Keratinocyte (primary cell): Measurements from ENCODE around the gene TMEM259. TPM values are rescaled to one million over a fixed set of nuclear protein-coding genes. Genes with fewer than 3 reads are reported as not detected.
A peak's percentile ranks its signal among the peaks of the same experiment; 100 is the strongest.

Experiments
- DNase-seq: peaks from one replicate; pipeline ENCODE4 v3.0.0-alpha.2; 2011; ENCODE audit warnings: low read depth, missing footprints, low spot score
- FAIRE-seq: peaks from 2 replicates; lab custom pipeline; 2011; peaks lifted over from hg19 to GRCh38; lab: Jason Lieb, UNC
- H2AFZ ChIP-seq: 2 replicates; pipeline ENCODE4 v1.6.0; 2012; ENCODE audit warnings: low read length, control low read depth, inconsistent platforms; ENCODE audit not compliant: control insufficient read depth
- H3K27ac ChIP-seq: 2 replicates; pipeline ENCODE4 v1.5.1; 2011; ENCODE audit warnings: low read length; ENCODE audit not compliant: control insufficient read depth, insufficient read depth
- H3K27me3 ChIP-seq: 3 replicates; pipeline ENCODE4 v1.6.0; 2011; ENCODE audit warnings: low read length; ENCODE audit not compliant: control insufficient read depth, insufficient read depth; ENCODE audit errors: extremely low read depth
- H3K36me3 ChIP-seq, 2 experiments: 2 replicates in 1 of 2; 3 replicates in 1 of 2; pipeline ENCODE4 v1.5.1; 2011; ENCODE audit warnings: low read length in 2 of 2, mild to moderate bottlenecking in 1 of 2; ENCODE audit not compliant: control insufficient read depth in 2 of 2, insufficient read depth in 2 of 2; ENCODE audit errors: extremely low read depth in 1 of 2
- H3K4me1 ChIP-seq: 3 replicates; pipeline ENCODE4 v1.5.1; 2011; ENCODE audit warnings: low read length; ENCODE audit not compliant: control insufficient read depth, insufficient read depth; ENCODE audit errors: extremely low read depth
- H3K4me2 ChIP-seq: 3 replicates; pipeline ENCODE4 v1.6.0; 2011; ENCODE audit warnings: low read depth, low read length; ENCODE audit not compliant: control insufficient read depth, insufficient read depth; ENCODE audit errors: extremely low read depth
- H3K4me3 ChIP-seq, 3 experiments: fragments of 200-600 bp in 1 of 3; sonication (generic) in 1 of 3; 2 replicates in 2 of 3; 3 replicates in 1 of 3; pipeline ENCODE4 v1.5.1; 2011 to 2016; ENCODE audit warnings: low read length in 3 of 3, mild to moderate bottlenecking in 3 of 3, control low read depth in 2 of 3, inconsistent platforms in 1 of 3, low read depth in 1 of 3, mixed read lengths in 1 of 3, mixed run types in 1 of 3, moderate library complexity in 1 of 3; ENCODE audit not compliant: control insufficient read depth in 2 of 3, insufficient read depth in 2 of 3; ENCODE audit errors: extremely low read depth in 1 of 3
- H3K79me2 ChIP-seq: 2 replicates; pipeline ENCODE4 v1.6.0; 2012; ENCODE audit warnings: low read length; ENCODE audit not compliant: control insufficient read depth, insufficient read depth
- H3K9ac ChIP-seq: 3 replicates; pipeline ENCODE4 v1.6.0; 2011; ENCODE audit warnings: low read length; ENCODE audit not compliant: control insufficient read depth, insufficient read depth; ENCODE audit errors: extremely low read depth
- H3K9me1 ChIP-seq: 3 replicates; pipeline ENCODE4 v1.6.0; 2011; ENCODE audit warnings: low read length; ENCODE audit not compliant: control insufficient read depth, insufficient read depth; ENCODE audit errors: extremely low read depth
- H3K9me3 ChIP-seq: 2 replicates; pipeline ENCODE4 v1.5.1; 2012; ENCODE audit warnings: low read depth, low read length; ENCODE audit not compliant: control insufficient read depth
- H4K20me1 ChIP-seq: 3 replicates; pipeline ENCODE4 v1.6.0; 2011; ENCODE audit warnings: low read length; ENCODE audit not compliant: control insufficient read depth, insufficient read depth; ENCODE audit errors: extremely low read depth
- CTCF ChIP-seq, 3 experiments: IDR thresholded peaks in 1 of 3; conservative IDR thresholded peaks in 1 of 3; optimal IDR thresholded peaks in 1 of 3; 2 replicates in 2 of 3; 3 replicates in 1 of 3; pipeline versions ENCODE3 to v1.5.1; 2011; ENCODE audit warnings: low read length in 3 of 3, mild to moderate bottlenecking in 3 of 3, moderate library complexity in 2 of 3, control low read depth in 1 of 3, inconsistent platforms in 1 of 3; ENCODE audit not compliant: insufficient read depth in 2 of 3; ENCODE audit errors: extremely low read depth in 1 of 3
- EZH2 ChIP-seq: IDR thresholded peaks from one replicate; pipeline ENCODE4 v1.6.1; 2012; ENCODE audit warnings: inconsistent platforms, mild to moderate bottlenecking, low read length, moderate library complexity
- dilution Hi-C: fragments of 300-500 bp; cut with MboI; formaldehyde crosslinking; loops from one replicate; pipeline ENCODE4 v1.7.0; 2020; ENCODE audit warnings: low sequenced_read_pairs; ENCODE audit not compliant: extremely low pct_ligation_motif_present
- polyA minus RNA-seq, 3 experiments: library from RNA; depleted of rRNA, polyadenylated mRNA; stranded (reverse); fragments of >200 nt; gene quantifications; 1 replicate in 1 of 3; 2 replicates in 1 of 3; 3 replicates in 1 of 3; pipeline ENCODE4 v1.2.3, GENCODE V29; 2011
- polyA plus RNA-seq, 5 experiments: library from polyadenylated mRNA; depleted of rRNA in 3 of 5; stranded (reverse) in 3 of 5; stranded (forward) in 1 of 5; unstranded in 1 of 5; fragments of >200 nt; gene quantifications; 1 replicate in 1 of 5; 2 replicates in 3 of 5; 3 replicates in 1 of 5; pipeline versions ENCODE4 v1.2.1 to v1.2.3, GENCODE V29; 2011 to 2012; ENCODE audit warnings: missing spikeins in 2 of 5, low read depth in 1 of 5, low replicate concordance in 1 of 5

Gene TMEM259
- polyA plus RNA-seq (61.5 to 136 TPM (median 88.0 TPM) in 3 replicates), polyA minus RNA-seq (51.8 to 216 TPM (median 62.8 TPM) in 3 replicates)
- polyA plus RNA-seq (2011; ENCODE audit: low read depth) = 20.3 TPM
- 27.0 and 52.9 TPM in 2 replicates for polyA plus RNA-seq (2011; cell fraction: cytosol; rRNA removed)
- 272 and 345 TPM in 2 replicates for polyA plus RNA-seq (2011; cell fraction: nucleus; rRNA removed)
- polyA plus RNA-seq (2012; ENCODE audit: low replicate concordance) = 73.6 and 95.3 TPM in 2 replicates
- polyA minus RNA-seq (2011; cell fraction: cytosol; rRNA and poly(A)+ RNA removed) = 53.9 TPM
- polyA minus RNA-seq (2011; cell fraction: nucleus; rRNA and poly(A)+ RNA removed) = 66.9 and 74.8 TPM in 2 replicates

GRCh38 chr19:1020868-1021425 is at the start of gene TMEM259:
TMEM259 (minus strand) TSS chr19:1021123; CDS start chr19:1020996, 127 bp downstream.
- Histone ChIP-seq H3K9ac (peak within 1 kb of the TSS; percentile 91), H3K4me3 (peak within 1 kb of the TSS; percentile 68 to 95 (median 71)), H3K4me2 (peak within 1 kb of the TSS; percentile 68), H3K36me3 (no peaks in the 10 kb centered on the region), H2AFZ (peak within 1 kb of the TSS; percentile 95), H3K9me1 (peaks cover 4% of the 10 kb centered on the region), H3K27ac (peak within 1 kb of the TSS; percentile 99), H4K20me1 (peaks cover 25% of the 10 kb centered on the region), H3K27me3 (no peaks in the 10 kb centered on the region), H3K79me2 (peaks cover 50% of the 10 kb centered on the region), H3K9me3 (no peaks in the 10 kb centered on the region), H3K4me1 (peaks cover 32% of the 10 kb centered on the region)
- peak; percentile 83 for DNase-seq
- FAIRE-seq = peak; percentile 20
- dilution Hi-C loops = no loop called here
- TF ChIP-seq EZH2 (no peak), CTCF (optimal IDR thresholded peaks at IDR 0.05 in 1 of 3, IDR thresholded peaks at IDR 0.05 in 1 of 3, conservative IDR thresholded peaks at IDR 0.05 in 1 of 3; ENCODE audit: extremely low read depth in 1 of 3, insufficient read depth in 2 of 3, low read length in 3 of 3) (no peak)

GRCh38 chr19:1070576-1070930 is 49.6 kb upstream of the TMEM259 start:
- no peak for TF ChIP-seq EZH2
- peak in 1 of 3 experiments; percentile 25 for TF ChIP-seq CTCF (optimal IDR thresholded peaks at IDR 0.05 in 1 of 3, IDR thresholded peaks at IDR 0.05 in 1 of 3, conservative IDR thresholded peaks at IDR 0.05 in 1 of 3; ENCODE audit: extremely low read depth in 1 of 3, insufficient read depth in 2 of 3, low read length in 3 of 3)
- no peak overlapping the region for H3K9ac ChIP-seq
- H3K4me3 ChIP-seq = no peak overlapping the region
- H3K27me3 ChIP-seq = peaks cover 20% of the 10 kb centered on the region
- peaks cover 21% of the 10 kb centered on the region for H3K4me1 ChIP-seq
- H3K4me2 ChIP-seq = peak overlapping the region; percentile 16
- H3K27ac ChIP-seq = no peak overlapping the region
- no peaks in the 10 kb centered on the region for H4K20me1 ChIP-seq
- DNase-seq (no peak), FAIRE-seq (no peak)
- no peaks in the 10 kb centered on the region for H3K79me2 ChIP-seq
- dilution Hi-C loops = no loop called here
- no peaks in the 10 kb centered on the region for H3K9me1 ChIP-seq
- H3K9me3 ChIP-seq = no peaks in the 10 kb centered on the region
- no peaks in the 10 kb centered on the region for H3K36me3 ChIP-seq
- H2AFZ ChIP-seq = no peak overlapping the region
